Keratinocyte (primary cell): ENCODE measurements around the gene SOCS6.

Experiments used
- EZH2 ChIP-seq: IDR thresholded peaks from one replicate; pipeline ENCODE4 v1.6.1; 2012; ENCODE audit warnings: inconsistent platforms, mild to moderate bottlenecking, low read length, moderate library complexity
- TF ChIP-seq, protein P1 (sequence below), 3 experiments: IDR thresholded peaks in 1 of 3; conservative IDR thresholded peaks in 1 of 3; optimal IDR thresholded peaks in 1 of 3; 2 replicates in 2 of 3; 3 replicates in 1 of 3; pipeline versions ENCODE3 to v1.5.1; 2011; ENCODE audit warnings: low read length in 3 of 3, mild to moderate bottlenecking in 3 of 3, moderate library complexity in 2 of 3, control low read depth in 1 of 3, inconsistent platforms in 1 of 3; ENCODE audit not compliant: insufficient read depth in 2 of 3; ENCODE audit errors: extremely low read depth in 1 of 3

DNA sequence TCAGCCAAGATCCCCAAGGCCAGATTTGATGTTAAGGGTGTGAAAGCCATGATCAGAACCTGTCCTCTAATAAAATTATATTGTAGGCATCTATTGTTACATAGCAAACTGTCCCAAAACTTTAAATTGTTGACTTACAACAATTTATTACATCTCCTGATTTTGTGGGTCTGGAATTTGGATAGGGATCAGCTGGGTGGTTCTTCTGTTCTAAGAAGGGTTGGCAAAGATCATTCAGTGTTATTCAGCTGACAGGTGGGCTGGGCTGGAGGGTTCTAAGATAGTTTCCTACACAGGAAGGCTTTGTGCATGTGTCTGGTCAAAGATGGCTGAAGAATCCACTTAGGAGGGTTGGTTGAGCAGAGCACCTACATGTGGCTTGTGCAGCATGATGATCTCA lies 50.0 kb downstream of the SOCS6 start:
- TF ChIP-seq, protein P1, sequence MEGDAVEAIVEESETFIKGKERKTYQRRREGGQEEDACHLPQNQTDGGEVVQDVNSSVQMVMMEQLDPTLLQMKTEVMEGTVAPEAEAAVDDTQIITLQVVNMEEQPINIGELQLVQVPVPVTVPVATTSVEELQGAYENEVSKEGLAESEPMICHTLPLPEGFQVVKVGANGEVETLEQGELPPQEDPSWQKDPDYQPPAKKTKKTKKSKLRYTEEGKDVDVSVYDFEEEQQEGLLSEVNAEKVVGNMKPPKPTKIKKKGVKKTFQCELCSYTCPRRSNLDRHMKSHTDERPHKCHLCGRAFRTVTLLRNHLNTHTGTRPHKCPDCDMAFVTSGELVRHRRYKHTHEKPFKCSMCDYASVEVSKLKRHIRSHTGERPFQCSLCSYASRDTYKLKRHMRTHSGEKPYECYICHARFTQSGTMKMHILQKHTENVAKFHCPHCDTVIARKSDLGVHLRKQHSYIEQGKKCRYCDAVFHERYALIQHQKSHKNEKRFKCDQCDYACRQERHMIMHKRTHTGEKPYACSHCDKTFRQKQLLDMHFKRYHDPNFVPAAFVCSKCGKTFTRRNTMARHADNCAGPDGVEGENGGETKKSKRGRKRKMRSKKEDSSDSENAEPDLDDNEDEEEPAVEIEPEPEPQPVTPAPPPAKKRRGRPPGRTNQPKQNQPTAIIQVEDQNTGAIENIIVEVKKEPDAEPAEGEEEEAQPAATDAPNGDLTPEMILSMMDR (optimal IDR thresholded peaks at IDR 0.05 in 1 of 3, IDR thresholded peaks at IDR 0.05 in 1 of 3, conservative IDR thresholded peaks at IDR 0.05 in 1 of 3; ENCODE audit: extremely low read depth in 1 of 3, insufficient read depth in 2 of 3, low read length in 3 of 3) = no peak
- TF ChIP-seq EZH2 = no peak
